CMK (cell line): ENCODE measurements around the gene SETD2.
"Not testable (repeated sequence)": the region's sequence is repeated elsewhere in the genome, so short reads cannot be mapped to it uniquely, and the experiment has no call there.

Source experiments
- DNase-seq: peaks from one replicate; pipeline ENCODE4 v3.0.0-alpha.2; 2010; ENCODE audit warnings: low read depth

The SETD2 gene

GRCh38 chr3:47103619-47104018 lies 60.3 kb downstream of the SETD2 start:
- no peak for DNase-seq

GRCh38 chr3:47102081-47102600 lies 61.8 kb downstream of the SETD2 start:
- DNase-seq: no peak

- DNase-seq: no peak
Observed at GRCh38 chr3:47098910-47099309, 65.0 kb downstream of the SETD2 start.

- DNase-seq: no peak
Observed at GRCh38 chr3:47097864-47098263, 66.0 kb downstream of the SETD2 start.

GRCh38 chr3:47096959-47097358 lies 67.0 kb downstream of the SETD2 start:
- no peak for DNase-seq

GRCh38 chr3:47092090-47092489 lies 71.8 kb downstream of the SETD2 start:
- DNase-seq: no peak

GRCh38 chr3:47089630-47090029 lies 74.3 kb downstream of the SETD2 start:
- DNase-seq: no peak

GRCh38 chr3:47086071-47086470 lies 77.8 kb downstream of the SETD2 start:
- no peak for DNase-seq

- DNase-seq: no peak
Observed at GRCh38 chr3:47083786-47084185, 80.1 kb downstream of the SETD2 start.

- DNase-seq: no peak
Observed at GRCh38 chr3:47082519-47082918, 81.4 kb downstream of the SETD2 start.

- no peak for DNase-seq
Observed at GRCh38 chr3:47079432-47079831, 84.5 kb downstream of the SETD2 start.

- DNase-seq: no peak
Observed at GRCh38 chr3:47073685-47074084, 90.2 kb downstream of the SETD2 start.

GRCh38 chr3:47070770-47071169 lies 93.1 kb downstream of the SETD2 start:
- DNase-seq: no peak

GRCh38 chr3:47066259-47066658 lies 97.7 kb downstream of the SETD2 start:
- not testable (repeated sequence) for DNase-seq

GRCh38 chr3:47065681-47066080 lies 98.2 kb downstream of the SETD2 start:
- DNase-seq: no peak

GRCh38 chr3:47065058-47065457 lies 98.9 kb downstream of the SETD2 start:
- no peak for DNase-seq

GRCh38 chr3:47057212-47057671 lies 106.7 kb downstream of the SETD2 start:
- DNase-seq: no peak

GRCh38 chr3:47056705-47057104 lies 107.2 kb downstream of the SETD2 start:
- no peak for DNase-seq

GRCh38 chr3:47054412-47054811 lies 109.5 kb downstream of the SETD2 start:
- DNase-seq: no peak

- DNase-seq: no peak
Observed at GRCh38 chr3:47047673-47048072, 116.2 kb downstream of the SETD2 start.

GRCh38 chr3:47047069-47047468 lies 116.8 kb downstream of the SETD2 start:
- DNase-seq: no peak

- DNase-seq: no peak
Observed at GRCh38 chr3:47042231-47042791, 121.6 kb downstream of the SETD2 start.

- no peak for DNase-seq
Observed at GRCh38 chr3:47041114-47041513, 122.8 kb downstream of the SETD2 start.

GRCh38 chr3:47037302-47037701 lies 126.6 kb downstream of the SETD2 start:
- DNase-seq: not testable (repeated sequence)
